ENCODE data around the gene PTPRN2.

- TF ChIP-seq SP1 (IDR thresholded peaks at IDR 0.05) (no peak), FOXM1 (IDR thresholded peaks at IDR 0.05; ENCODE audit: borderline replicate concordance) (no peak), LEF1 (IDR thresholded peaks at IDR 0.05; ENCODE audit: borderline replicate concordance) (no peak), HDGF (IDR thresholded peaks at IDR 0.05; ENCODE audit: borderline replicate concordance) (no peak), BHLHE40 (IDR thresholded peaks at IDR 0.05; ENCODE audit: borderline replicate concordance) (no peak), FOXK2 (IDR thresholded peaks at IDR 0.05) (no peak), L3MBTL2 (conservative IDR thresholded peaks at IDR 0.05) (no peak)
Measured at GRCh38 chr7:158391541-158391940, 196.1 kb downstream of the PTPRN2 start.
